ENCODE measurements around the gene REC8.
"Not testable (repeated sequence)": the region's sequence is repeated elsewhere in the genome, so short reads cannot be mapped to it uniquely, and the experiment has no call there.

The REC8 gene

DNA sequence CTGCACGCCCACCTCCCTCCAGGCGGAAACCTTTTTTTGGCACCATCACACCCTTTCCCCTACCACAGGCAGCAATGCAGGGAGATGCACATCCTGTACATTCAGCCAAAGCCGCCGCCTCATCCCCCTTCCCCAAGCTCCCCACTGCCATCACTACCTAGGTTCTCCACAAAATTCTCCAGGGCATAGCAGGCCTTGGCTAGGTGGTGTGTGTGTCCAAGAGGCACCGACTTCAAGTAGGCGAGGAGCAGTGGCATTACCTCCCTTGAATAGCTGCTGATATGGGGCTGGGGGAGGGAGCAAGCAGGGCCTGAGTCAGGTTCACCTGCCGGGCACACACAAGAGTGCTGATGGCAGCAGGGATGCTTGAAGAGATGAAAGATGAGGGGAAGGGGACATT, 13.1 kb downstream of the REC8 start:
- no peak for DNase-seq

- DNase-seq = no peak
Observed at GRCh38 chr14:24185741-24186140, 13.9 kb downstream of the REC8 start.

DNA sequence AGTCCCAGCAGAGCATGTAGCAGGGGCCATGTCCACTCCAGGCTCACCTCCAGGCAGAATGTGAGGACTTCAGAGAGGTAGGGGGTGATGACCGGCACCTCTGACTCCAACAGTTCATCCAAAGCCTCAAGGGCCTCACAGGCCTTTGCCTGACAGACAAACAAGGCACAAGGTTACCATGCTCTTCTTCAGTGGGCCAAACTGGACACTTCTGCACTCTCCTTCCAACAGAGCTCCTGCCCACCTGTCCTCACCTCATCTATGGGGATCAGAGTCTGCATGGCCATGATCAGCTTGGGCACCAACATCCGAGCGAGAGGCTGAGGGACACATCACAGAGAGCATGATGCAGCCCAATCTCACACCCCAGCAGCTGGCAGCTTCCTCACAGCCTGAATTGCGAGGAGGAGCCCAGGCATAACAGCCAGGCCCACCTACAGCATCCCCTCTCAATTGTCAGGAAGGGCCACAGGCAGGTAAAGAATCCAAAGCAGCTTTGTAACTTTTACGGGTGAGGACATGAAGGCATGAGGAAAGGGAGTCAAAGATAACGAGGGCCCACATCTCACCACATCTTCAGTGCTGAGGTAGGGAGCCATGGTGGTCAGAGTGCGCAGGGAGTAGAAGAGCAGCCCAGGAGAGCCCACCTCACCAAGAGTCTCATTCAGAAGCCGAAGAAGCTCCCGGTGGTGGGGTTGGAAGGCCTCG, 15.1 kb downstream of the REC8 start:
- DNase-seq = no peak

DNA sequence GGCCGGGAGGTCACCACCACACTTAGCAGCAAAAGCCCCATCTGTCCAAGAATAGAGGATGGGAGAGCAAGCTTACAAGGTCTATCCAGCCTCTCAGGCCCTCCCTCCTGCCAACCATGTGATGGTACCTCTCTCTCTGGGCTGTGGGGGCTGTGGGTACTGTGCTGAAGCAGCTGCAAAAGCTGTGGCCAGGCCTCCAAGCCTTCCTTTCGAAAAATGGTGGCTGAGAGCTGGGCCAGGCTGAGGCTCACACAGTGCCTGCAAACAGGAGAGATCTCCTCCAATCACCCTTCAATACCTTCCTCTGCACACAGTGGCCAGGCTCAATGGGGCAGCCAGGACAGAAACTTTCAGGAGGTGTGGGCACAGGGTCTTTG, 15.6 kb downstream of the REC8 start:
- DNase-seq = no peak

- peak; percentile 99 for DNase-seq
Observed at GRCh38 chr14:24188251-24189058, 16.6 kb downstream of the REC8 start, which contains the start of gene IPO4. Gene IPO4 (minus strand): TSS chr14:24188816. CDS start chr14:24188787, 29 bp downstream.

DNA sequence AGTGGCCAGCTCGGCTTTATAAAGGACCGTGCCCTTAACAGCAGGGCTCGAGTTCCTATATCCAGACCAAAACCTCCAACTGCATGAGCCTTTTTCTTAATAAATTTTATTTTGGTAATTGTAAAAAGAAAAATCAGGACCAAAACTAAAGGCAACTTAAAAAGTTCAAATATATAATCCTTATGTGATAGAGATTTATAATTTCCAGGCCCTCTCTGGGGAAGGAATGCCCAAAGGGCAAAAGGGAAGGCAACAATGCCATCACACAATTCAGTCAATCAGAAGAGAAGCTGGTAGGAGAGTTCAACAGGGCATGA, 17.1 kb downstream of the REC8 start:
- no peak for DNase-seq

DNA sequence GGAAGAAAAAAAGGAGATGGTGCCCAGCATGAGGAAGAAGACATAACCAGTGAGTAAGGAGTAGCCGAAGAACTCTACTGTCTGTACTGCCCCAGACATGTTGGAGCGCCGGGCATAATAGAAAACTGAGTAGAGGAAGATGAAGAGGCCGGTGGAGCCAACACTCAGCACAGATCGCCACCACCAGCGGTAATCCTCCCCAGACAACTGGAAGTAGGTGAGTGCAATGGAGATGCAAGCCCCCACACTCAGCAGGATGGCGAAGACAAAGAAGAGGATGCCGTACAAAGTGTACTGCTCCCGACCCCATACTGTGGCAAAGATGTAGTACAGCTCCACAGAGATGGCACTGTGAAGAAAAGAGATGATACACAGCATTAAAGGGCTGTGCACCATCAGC, 17.6 kb downstream of the REC8 start:
- no peak for DNase-seq

DNA sequence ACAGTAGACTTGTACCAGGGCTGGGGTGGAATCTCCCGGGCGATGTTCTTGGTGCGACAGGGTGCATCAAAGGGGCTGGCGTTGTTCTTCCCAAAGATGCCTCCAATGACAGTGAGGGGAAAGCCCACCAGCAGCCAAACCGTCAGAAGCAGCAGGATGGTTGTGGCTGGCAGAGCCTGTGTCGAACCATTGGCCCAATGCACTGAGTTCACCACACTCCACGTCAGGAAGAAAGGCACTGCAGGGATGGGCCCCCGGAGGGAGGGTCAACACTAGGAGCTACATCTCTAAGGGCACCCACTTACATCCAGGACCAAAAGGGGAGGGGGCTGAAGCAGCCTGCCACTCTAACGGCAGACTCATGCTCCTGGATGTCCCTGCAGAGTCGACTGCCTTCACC, 18.5 kb downstream of the REC8 start:
- no peak for DNase-seq

- DNase-seq = no peak
Observed at GRCh38 chr14:24192933-24193332, 21.1 kb downstream of the REC8 start.

DNA sequence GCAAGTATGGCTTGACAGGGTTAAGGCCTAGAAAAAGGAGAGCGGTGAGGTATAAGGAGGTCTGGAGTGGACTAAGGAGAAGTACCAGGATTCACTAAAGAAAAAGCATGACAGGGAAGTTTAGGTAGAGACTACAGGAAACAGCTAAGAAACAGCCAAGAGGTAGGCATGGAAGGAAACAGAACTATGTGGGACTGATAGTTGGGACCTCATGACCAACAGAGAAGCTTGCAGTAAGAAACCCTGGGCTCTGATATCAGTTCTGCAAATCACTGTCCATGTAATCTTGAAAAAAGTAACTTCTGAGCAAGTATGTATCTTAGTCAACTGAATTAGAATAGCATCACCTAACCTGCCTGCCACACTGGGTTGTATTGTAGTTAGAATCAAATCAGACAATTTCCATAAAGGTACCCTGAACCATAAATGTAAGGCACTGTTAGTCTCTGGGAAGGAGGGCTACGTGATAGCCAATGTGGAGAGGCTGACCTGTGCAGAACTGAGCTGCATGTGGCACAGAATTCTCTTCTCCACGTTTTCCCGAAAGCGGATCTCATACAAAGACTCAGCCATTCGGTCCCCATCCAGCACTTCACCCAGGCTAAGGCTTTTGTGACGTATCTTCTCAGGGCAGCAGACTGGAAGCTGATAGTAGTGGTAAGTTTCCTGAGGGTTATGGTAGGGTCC, 22.4 kb downstream of the REC8 start:
- DNase-seq = no peak

GRCh38 chr14:24194873-24195185, 22.9 kb downstream of the REC8 start:
- DNase-seq = no peak

DNA sequence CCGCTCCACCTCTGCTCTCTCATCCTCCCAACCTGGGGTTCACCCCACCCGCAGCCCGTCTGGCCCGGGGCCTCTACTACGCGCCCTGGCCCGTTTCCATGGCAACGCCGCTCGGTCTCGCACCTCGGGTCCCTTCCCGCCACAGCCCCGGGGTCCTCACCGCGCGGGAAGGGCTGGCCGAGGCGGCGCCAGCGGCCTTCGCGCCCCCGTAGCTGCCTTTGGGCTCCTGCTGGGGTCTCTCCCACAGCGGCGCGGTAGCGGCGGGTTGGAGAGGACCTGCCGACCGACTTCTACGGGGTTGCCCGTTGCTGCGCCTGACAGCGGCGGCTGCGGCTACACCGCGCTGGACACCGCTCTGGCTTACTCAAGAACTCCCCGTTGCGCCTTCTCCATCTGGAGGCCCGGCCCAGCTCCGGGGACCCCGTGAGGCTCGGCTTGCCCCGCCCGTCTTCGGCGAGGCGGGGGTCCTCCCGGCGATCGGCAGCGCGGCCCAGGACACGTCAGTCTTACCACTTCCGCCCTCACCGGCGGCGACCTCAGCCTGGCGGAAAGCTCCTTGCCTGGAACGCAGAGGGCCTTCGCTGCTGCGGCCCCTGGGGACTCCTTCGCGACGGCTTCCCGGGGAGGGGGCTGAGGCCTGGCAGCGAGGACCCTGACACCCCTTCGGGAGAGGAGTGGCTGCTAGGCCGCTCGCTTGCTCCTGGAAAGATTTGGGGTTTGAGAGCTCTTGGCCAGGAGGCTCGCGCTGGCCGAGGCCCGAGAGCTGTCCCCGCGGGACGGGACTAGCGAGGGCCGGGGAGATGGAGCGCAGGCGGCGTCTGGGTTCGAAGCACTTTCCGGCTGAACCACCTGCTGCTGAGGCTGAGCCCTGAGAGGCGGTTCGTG, 23.5 kb downstream of the REC8 start, which contains the start of gene TM9SF1:
TSS of gene TM9SF1 (minus strand) at position 256 of the 885 bp plus-strand sequence. CDS start 422 bp downstream, outside the sequence.
- peak; percentile 93 for DNase-seq

DNA sequence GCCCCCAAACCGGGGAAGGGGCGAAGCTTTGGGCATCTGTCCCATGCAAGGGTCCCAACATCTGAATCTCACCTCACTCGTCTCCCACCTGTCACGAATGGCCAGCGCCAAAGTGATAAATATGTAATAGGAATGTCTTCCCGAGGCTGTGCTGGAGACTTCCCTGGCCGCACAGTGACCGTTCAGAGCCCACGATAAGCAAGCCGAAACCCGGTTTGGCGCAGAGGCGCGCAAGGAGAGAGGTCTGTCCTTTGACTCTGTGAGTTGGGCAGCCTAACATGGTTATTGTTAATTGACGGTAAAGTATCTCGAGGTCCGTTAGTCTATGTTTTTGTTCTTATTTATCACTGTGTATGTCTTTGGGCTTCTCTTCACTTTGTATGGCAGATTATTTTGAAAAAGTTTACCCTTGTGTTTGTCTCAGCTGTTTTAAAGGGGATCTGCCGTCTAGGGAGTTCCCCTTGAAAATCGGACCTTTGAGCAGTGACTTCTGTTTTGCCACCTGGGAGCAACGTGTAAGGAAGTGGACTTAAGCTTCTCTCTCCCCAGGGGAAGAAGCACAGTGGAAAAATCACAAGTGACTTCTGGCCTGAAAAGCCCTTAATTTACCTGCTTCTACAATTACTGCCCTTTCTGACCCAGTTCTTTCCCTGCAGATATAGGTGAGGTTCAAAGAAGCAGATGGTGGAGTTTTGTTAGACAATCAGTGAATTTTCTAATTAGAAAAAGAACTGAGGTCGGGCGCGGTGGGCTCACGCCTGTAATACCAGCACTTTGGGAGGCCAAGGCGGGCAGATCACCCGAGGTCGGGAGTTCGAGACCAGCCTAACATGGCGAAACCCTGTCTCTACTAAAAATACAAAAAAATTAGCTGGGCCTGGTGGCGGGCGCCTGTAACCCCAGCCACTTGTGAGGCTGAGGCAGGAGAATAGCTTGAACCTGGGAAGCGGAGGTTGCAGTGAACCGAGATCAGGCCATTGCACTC, 24.5 kb downstream of the REC8 start:
- DNase-seq = no peak

- no peak for DNase-seq
Observed at GRCh38 chr14:24197056-24197450, 25.2 kb downstream of the REC8 start.

- DNase-seq = no peak
Observed at GRCh38 chr14:24198814-24199524, 27.1 kb downstream of the REC8 start.

DNA sequence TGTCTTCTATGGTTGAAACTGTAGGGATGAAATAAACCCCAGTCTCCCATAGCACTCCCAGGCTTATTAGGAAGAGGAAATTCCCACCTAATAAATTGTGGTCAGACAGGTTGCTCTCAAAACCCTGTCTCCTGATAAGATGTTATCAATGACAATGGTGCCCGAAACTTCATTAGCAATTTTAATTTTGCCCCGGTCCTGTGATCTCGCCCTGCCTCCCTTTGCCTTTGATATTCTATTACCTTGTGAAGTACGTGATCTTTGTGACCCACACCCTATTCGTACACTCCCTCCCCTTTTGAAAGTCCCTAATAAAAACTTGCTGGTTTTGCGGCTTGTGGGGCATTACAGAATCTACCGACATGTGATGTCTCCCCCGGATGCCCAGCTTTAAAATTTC, 30.7 kb downstream of the REC8 start:
- DNase-seq = peak; percentile 4

- not testable (repeated sequence) for DNase-seq
Observed at GRCh38 chr14:24203249-24203886, 31.5 kb downstream of the REC8 start.

DNA sequence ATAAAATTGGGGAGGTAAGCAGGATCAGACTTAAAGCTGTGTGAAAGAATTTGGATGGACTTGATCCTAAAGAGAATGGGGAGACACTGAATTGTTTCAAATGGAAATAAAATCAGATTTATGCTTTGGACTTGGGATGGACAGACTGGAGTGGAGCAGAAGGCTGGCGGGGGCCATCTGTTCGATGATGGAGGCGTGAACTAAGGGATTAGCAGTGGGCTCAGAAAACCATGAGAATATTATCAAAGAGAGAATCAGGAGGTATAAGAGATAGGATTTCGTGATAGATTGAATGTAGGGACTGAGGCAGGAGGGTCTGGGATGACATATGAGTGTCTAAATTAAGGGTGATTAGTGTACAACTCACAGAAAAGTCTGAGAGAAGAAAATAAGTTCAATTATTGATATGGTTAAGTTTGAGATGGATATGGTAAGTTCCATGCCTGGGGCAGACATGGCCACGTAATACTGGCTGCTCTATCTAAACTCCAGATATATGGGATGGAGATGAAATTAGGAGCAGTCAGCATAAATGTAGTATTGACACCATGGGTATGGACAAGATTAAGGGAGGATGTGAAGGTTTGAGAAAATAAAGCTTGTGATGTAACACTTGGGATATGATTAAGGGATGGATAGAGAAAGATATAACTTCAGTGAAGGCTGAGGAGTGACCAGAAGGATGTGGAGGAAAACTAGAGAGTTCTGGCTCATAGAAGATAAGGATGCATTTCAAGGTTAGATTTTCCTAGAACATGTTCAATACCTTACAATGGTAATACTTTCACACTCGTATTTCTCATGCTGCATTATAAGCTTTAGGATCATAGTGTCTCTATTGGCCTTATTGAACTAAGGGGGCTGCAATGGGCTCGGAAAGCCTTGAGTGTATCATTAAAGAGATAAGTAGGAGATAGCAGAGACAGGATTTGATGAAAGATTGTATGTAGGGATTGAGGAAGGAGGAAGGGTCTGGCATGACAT, 32.6 kb downstream of the REC8 start:
- no peak for DNase-seq
